SH-SY5Y (cell line): ENCODE measurements around the gene NRP1.

Experiments
- GATA2 ChIP-seq: IDR thresholded peaks from 2 replicates; pipeline ENCODE4 v1.6.1; 2011; ENCODE audit warnings: mild to moderate bottlenecking, low read depth, low read length
- GATA3 ChIP-seq: IDR thresholded peaks from 2 replicates; pipeline ENCODE4 v1.6.1; 2011; ENCODE audit warnings: low read depth, mild to moderate bottlenecking, low read length, moderate library complexity

DNA sequence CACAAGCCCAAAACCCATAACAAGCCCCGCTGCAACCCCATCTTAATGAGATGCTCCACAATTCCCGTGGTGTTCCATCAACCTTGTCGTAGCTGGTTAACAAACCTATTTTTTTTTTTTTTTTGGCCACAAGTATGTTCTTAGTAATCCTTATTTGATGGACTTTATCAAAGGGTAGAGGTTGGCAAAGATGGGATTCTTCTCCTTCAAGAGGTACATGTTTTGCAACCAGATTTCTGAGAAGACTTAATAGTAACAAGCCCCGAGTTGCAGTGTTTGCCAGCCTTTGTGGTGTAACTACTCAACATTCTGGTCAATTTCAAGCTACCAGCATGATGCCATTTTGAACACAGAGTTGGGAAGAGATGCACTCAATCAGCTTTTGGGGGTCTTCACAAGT, 181.7 kb downstream of the NRP1 start:
- TF ChIP-seq GATA3 (no peak), GATA2 (no peak)
